Measurements from ENCODE around the gene RNASEL. TPM values are rescaled to one million over a fixed set of nuclear protein-coding genes. Genes with fewer than 3 reads are reported as not detected.

Gene RNASEL
- total and polyA plus RNA-seq, 9 of the 15 experiments (the other 6 are each of a cell fraction or from before 2014, with no cell fraction given): 4.3 to 11.1 (median 7.2) TPM

- no peaks in the 10 kb centered on the region for H3K9me3 ChIP-seq (replicated peaks; ENCODE audit: control insufficient read depth, insufficient read depth, low read depth, low read length)
- H3K27ac ChIP-seq (ENCODE audit: extremely low read depth, low read depth, low read length): no peak overlapping the region
- H3K27me3 ChIP-seq (ENCODE audit: control insufficient read depth in 2 of 2, insufficient read depth in 2 of 2, low read length in 2 of 2): peaks cover 0 to 21% of the 10 kb centered on the region in 2 experiments; a peak in 4 of 5 replicates
- intact Hi-C loops (cut with micrococcal nuclease): no loop called here
- no peaks in the 10 kb centered on the region for H3K36me3 ChIP-seq (ENCODE audit: control insufficient read depth, insufficient read depth, low read length)
- H3K4me1 ChIP-seq (replicated peaks in 1 of 2; ENCODE audit: control insufficient read depth in 2 of 2, insufficient read depth in 2 of 2, low read length in 2 of 2): no peaks in the 10 kb centered on the region
- H4K20me1 ChIP-seq (replicated peaks; ENCODE audit: control insufficient read depth, insufficient read depth, low read length): no peaks in the 10 kb centered on the region
- ChIA-PET CTCF (ENCODE audit: low intra/inter-chr PET ratio) (no interaction called here), POLR2A (interaction anchor here (1.1 kb wide), 1 partner anchor 57 kb away, joined by 3 read pairs; no protein-coding TSS in a partner anchor)
- H3K4me3 ChIP-seq: no peak overlapping the region
- in situ Hi-C loops (cut with MboI): no loop called here
- no peak for ATAC-seq
- no peaks in the 10 kb centered on the region for H3K79me2 ChIP-seq (ENCODE audit: control insufficient read depth, insufficient read depth, low read length)
- no TSS peak for BruUV-seq (replicated peaks)
- H3K9ac ChIP-seq (ENCODE audit: insufficient read depth in 1 of 2, low read depth in 2 of 2, low read length in 2 of 2): no peak overlapping the region
- no peak for DNase-seq (ENCODE audit: extremely low read depth in 1 of 4, low spot score in 3 of 4)
- WGBS (ENCODE audit: insufficient coverage, low coverage, missing lambda C conversion rate): 5% methylated on average over 1 of the region's 1 CpG
- no peak overlapping the region for H3K4me2 ChIP-seq (ENCODE audit: insufficient read depth, low read length)
- H2AFZ ChIP-seq (ENCODE audit: low read depth, low read length): no peak overlapping the region
- FAIRE-seq: no peak
- TF ChIP-seq FOXP4 (CRISPR knock-in tag; IDR thresholded peaks at IDR 0.05; ENCODE audit: borderline replicate concordance) (no peak), ZNF23 (CRISPR knock-in tag; IDR thresholded peaks at IDR 0.05) (no peak), ZNF140 (CRISPR knock-in tag; IDR thresholded peaks at IDR 0.05) (no peak), ILF3 (IDR thresholded peaks at IDR 0.05; ENCODE audit: borderline replicate concordance) (no peak), SP2 (IDR thresholded peaks at IDR 0.05; ENCODE audit: extremely low read depth, low read depth, low read length, poor library complexity, severe bottlenecking) (no peak), ZFX (CRISPR knock-in tag; IDR thresholded peaks at IDR 0.05) (no peak), ZNF121 (CRISPR knock-in tag; conservative IDR thresholded peaks at IDR 0.05) (no peak), YY1 (IDR thresholded peaks at IDR 0.05; ENCODE audit: borderline replicate concordance in 1 of 3, control insufficient read depth in 1 of 3, extremely low read depth in 1 of 3, insufficient read depth in 3 of 3, insufficient read length in 1 of 3, insufficient replicate concordance in 2 of 3, low read depth in 1 of 3, low read length in 2 of 3) (no peak), ZNF124 (CRISPR knock-in tag; IDR thresholded peaks at IDR 0.05) (no peak), ZNF354B (CRISPR knock-in tag; IDR thresholded peaks at IDR 0.05) (no peak)
- no peaks in the 10 kb centered on the region for H3K9me1 ChIP-seq (ENCODE audit: control insufficient read depth, insufficient read depth, low read length)
Observed at GRCh38 chr1:182549811-182550210, 39.2 kb downstream of the RNASEL start.

Data from K562 (cell line).